GM12878 (cell line): Measurements from ENCODE around the gene OSM. TPM values are rescaled to one million over a fixed set of nuclear protein-coding genes. Genes with fewer than 3 reads are reported as not detected.

Source experiments
- ATAC-seq: fragments of 200-7000 bp; cut with Tn5 transposase; 3 replicates; pipeline ENCODE4 v1.9.1; 2020; ENCODE audit warnings: mild to moderate bottlenecking, moderate library complexity
- BruUV-seq: library from RNA; stranded (reverse); fragments of 400-500 nt; replicated peaks from 2 replicates; lab custom pipeline; 2021; lab: Mats Ljungman, UMichigan
- CTCF ChIA-PET: fragments of 300-600 bp; sonication (Branson Sonifier 250); formaldehyde crosslinking; extraction: SDS; loops from one replicate; lab custom pipeline; 2021; ENCODE audit warnings: inconsistent platforms; lab: Yijun Ruan, JAX
- POLR2A ChIA-PET: fragments of 350-600 bp; formaldehyde crosslinking; extraction: SDS; loops from one replicate; lab custom pipeline; 2021; ENCODE audit warnings: inconsistent platforms; lab: Charles Lee
- RAD21 ChIA-PET: fragments of 300-600 bp; sonication (Branson Sonifier 250); formaldehyde crosslinking; loops from one replicate; lab custom pipeline; 2023; ENCODE audit warnings: antibody characterized with exemption; ENCODE audit not compliant: unreplicated experiment; lab: Charles Lee
- SMC1A ChIA-PET: fragments of 300-600 bp; sonication (Branson Sonifier 250); formaldehyde crosslinking; loops from one replicate; lab custom pipeline; 2023; ENCODE audit not compliant: unreplicated experiment, uncharacterized antibody; lab: Charles Lee
- DNase-seq: peaks from one replicate; pipeline ENCODE4 v3.0.0-alpha.2; 2011; ENCODE audit warnings: low read depth, low spot score
- FAIRE-seq: peaks from 3 replicates; lab custom pipeline; 2011; peaks lifted over from hg19 to GRCh38; lab: Jason Lieb, UNC
- H2AFZ ChIP-seq: 2 replicates; pipeline ENCODE4 v1.6.0; 2011; ENCODE audit warnings: low read depth, low read length, control low read depth; ENCODE audit not compliant: control insufficient read depth
- H3K27ac ChIP-seq: 2 replicates; pipeline ENCODE4 v1.5.1; 2011; ENCODE audit warnings: control low read depth; ENCODE audit not compliant: control insufficient read depth, insufficient read depth
- H3K27me3 ChIP-seq, 2 experiments: replicated peaks in 1 of 2; 2 replicates each; pipeline versions ENCODE4 v1.6.0 to v1.6.1; 2011; ENCODE audit warnings: low read length in 1 of 2; ENCODE audit not compliant: control insufficient read depth in 2 of 2, insufficient read depth in 2 of 2
- H3K36me3 ChIP-seq, 2 experiments: 2 replicates each; pipeline ENCODE4 v1.5.1; 2011; ENCODE audit warnings: low read length in 1 of 2; ENCODE audit not compliant: control insufficient read depth in 2 of 2, insufficient read depth in 2 of 2
- H3K4me1 ChIP-seq: 2 replicates; pipeline ENCODE4 v1.6.1; 2011; ENCODE audit warnings: mild to moderate bottlenecking, low read length, moderate library complexity, mixed read lengths; ENCODE audit not compliant: control insufficient read depth, insufficient read depth
- H3K4me2 ChIP-seq: 2 replicates; pipeline ENCODE4 v1.6.0; 2011; ENCODE audit warnings: control low read depth; ENCODE audit not compliant: control insufficient read depth, insufficient read depth
- H3K4me3 ChIP-seq: fragments of 200-600 bp; sonication (generic); 2 replicates; pipeline ENCODE4 v1.5.1; 2016
- H3K79me2 ChIP-seq: 2 replicates; pipeline ENCODE4 v1.6.0; 2011; ENCODE audit warnings: low read length; ENCODE audit not compliant: control insufficient read depth, insufficient read depth
- H3K9ac ChIP-seq: 2 replicates; pipeline ENCODE4 v1.8.0; 2011; ENCODE audit warnings: low read length, control low read depth, mixed read lengths; ENCODE audit not compliant: control insufficient read depth, insufficient read depth
- H3K9me3 ChIP-seq: replicated peaks from 3 replicates; pipeline ENCODE4 v1.5.1; 2011; ENCODE audit warnings: mild to moderate bottlenecking, low read length; ENCODE audit not compliant: control insufficient read depth, insufficient read depth
- H4K20me1 ChIP-seq: 2 replicates; pipeline ENCODE4 v1.6.0; 2011; ENCODE audit not compliant: control insufficient read depth, insufficient read depth
- BMI1 ChIP-seq: fragments of 450-650 bp; IDR thresholded peaks from 2 replicates; pipeline ENCODE4 v1.6.1; 2016; ENCODE audit warnings: mild to moderate bottlenecking, moderate library complexity, borderline replicate concordance
- RB1 ChIP-seq: fragments of 450-650 bp; formaldehyde crosslinking; IDR thresholded peaks from 2 replicates; pipeline ENCODE4 v1.6.1; 2017; ENCODE audit warnings: mild to moderate bottlenecking, borderline replicate concordance
- WGBS: methylation state at CpG from one replicate; pipeline ENCODE4 v1.1.6; 2016; ENCODE audit warnings: low lambda C conversion rate; ENCODE audit not compliant: insufficient replicate concordance, insufficient coverage; ENCODE audit errors: missing lambda C conversion rate; 5-methylcytosine and 5-hydroxymethylcytosine counted together
- in situ Hi-C: fragments of 300-500 bp; cut with MboI; formaldehyde crosslinking; loops from 9 replicates; pipeline ENCODE4 v1.14.3; 2018; ENCODE audit warnings: mixed read lengths
- intact Hi-C: fragments of 100-400 bp; cut with micrococcal nuclease; formaldehyde crosslinking; loops from one replicate; pipeline ENCODE4 v1.14.2; 2022; ENCODE audit not compliant: unreplicated experiment
- polyA plus RNA-seq, 11 experiments: library from polyadenylated mRNA; depleted of rRNA in 4 of 11; unstranded in 6 of 11; stranded (reverse) in 5 of 11; fragments of >200 nt; fragmentation: Nextera tagmentation in 4 of 11; fragmentation: Illumina TruSeq in 1 of 11; extraction: Ambion mirVana in 4 of 11; extraction: Trizol in 1 of 11; gene quantifications; 1 replicate in 1 of 11; 2 replicates in 10 of 11; pipeline versions ENCODE4 v1.2.1 to v1.2.3, GENCODE V29; 2011 to 2016; ENCODE audit warnings: inconsistent platforms in 2 of 11, missing spikeins in 2 of 11, low read depth in 1 of 11
- total RNA-seq, 4 experiments: library from RNA; depleted of rRNA in 3 of 4; stranded (reverse); fragments of >200 nt in 3 of 4; fragmentation: Illumina TruSeq in 1 of 4; extraction: Trizol in 1 of 4; gene quantifications; 2 replicates each; pipeline versions ENCODE4 v1.2.1 to v1.2.3, GENCODE V29; 2013 to 2021
- TF ChIP-seq, protein P1 (sequence below): fragments of 450-650 bp; IDR thresholded peaks from 2 replicates; pipeline ENCODE4 v1.6.1; 2018; ENCODE audit warnings: mild to moderate bottlenecking, low read depth, moderate library complexity; ENCODE audit not compliant: partially characterized antibody

OSM gene
- total and polyA plus RNA-seq, 10 of the 15 experiments (the other 5 are each of a cell fraction or from before 2014, with no cell fraction given): 0.06 to 1.4 (median 0.59) TPM

DNA sequence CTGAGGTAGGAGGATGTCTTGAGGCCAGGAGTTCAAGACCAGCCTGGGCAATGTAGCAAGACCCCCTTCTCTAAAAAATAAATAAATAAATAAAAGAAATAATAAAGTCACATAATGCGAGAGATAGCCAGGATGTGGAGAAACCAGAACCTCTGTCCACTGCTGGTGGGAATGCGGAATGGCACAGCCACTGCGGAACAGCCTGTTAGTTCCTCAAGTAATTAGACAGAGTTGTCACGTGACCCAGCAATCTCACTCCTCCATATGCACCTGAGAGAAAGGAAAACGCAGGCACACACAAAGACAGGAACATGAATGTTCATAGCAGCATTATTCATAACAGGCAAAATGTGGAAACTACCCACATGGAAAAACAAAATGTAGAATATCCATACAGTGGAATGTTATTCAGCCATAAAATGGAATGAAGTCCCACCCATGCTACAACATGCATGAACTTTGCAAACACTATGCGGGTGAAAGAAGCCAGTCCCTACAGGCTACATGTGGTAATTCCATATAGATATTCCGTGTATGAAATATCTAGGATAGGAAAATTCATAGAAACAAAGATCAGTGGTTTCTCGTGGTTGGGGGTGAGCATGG lies 47.5 kb downstream of the OSM start:
- peaks cover 19% of the 10 kb centered on the region for H3K4me1 ChIP-seq
- no peak for FAIRE-seq
- POLR2A ChIA-PET: no interaction called here
- H3K4me2 ChIP-seq: no peak overlapping the region
- no peak overlapping the region for H2AFZ ChIP-seq
- CTCF ChIA-PET: no interaction called here
- intact Hi-C loops: no loop called here
- no peaks in the 10 kb centered on the region for H3K79me2 ChIP-seq
- H3K9ac ChIP-seq: no peak overlapping the region
- H3K4me3 ChIP-seq: no peak overlapping the region
- no peak for DNase-seq
- TF ChIP-seq RB1: no peak
- no peak for TF ChIP-seq BMI1
- TF ChIP-seq, protein P1, sequence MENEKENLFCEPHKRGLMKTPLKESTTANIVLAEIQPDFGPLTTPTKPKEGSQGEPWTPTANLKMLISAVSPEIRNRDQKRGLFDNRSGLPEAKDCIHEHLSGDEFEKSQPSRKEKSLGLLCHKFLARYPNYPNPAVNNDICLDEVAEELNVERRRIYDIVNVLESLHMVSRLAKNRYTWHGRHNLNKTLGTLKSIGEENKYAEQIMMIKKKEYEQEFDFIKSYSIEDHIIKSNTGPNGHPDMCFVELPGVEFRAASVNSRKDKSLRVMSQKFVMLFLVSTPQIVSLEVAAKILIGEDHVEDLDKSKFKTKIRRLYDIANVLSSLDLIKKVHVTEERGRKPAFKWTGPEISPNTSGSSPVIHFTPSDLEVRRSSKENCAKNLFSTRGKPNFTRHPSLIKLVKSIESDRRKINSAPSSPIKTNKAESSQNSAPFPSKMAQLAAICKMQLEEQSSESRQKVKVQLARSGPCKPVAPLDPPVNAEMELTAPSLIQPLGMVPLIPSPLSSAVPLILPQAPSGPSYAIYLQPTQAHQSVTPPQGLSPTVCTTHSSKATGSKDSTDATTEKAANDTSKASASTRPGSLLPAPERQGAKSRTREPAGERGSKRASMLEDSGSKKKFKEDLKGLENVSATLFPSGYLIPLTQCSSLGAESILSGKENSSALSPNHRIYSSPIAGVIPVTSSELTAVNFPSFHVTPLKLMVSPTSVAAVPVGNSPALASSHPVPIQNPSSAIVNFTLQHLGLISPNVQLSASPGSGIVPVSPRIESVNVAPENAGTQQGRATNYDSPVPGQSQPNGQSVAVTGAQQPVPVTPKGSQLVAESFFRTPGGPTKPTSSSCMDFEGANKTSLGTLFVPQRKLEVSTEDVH: no peak
- TF ChIP-seq, all 136 proteins: peak for 0
- Histone ChIP-seq H3K27me3 (no peaks in the 10 kb centered on the region), H4K20me1 (no peaks in the 10 kb centered on the region), H3K27ac (no peak overlapping the region), H3K9me3 (no peaks in the 10 kb centered on the region), H3K36me3 (no peaks in the 10 kb centered on the region)
- ChIA-PET SMC1A (no interaction called here), RAD21 (no interaction called here)
- ATAC-seq: no peak
- 77% methylated on average over 8 of the region's 8 CpGs for WGBS
- in situ Hi-C loops: no loop called here
- no TSS peak for BruUV-seq
